Measurements from ENCODE around the gene BHLHE23. TPM values are rescaled to one million over a fixed set of nuclear protein-coding genes. Genes with fewer than 3 reads are reported as not detected.

The BHLHE23 gene
- total RNA-seq, 2 donors from 2014 or later: not detected

GRCh38 chr20:63015147-63015661 is 8.4 kb upstream of the BHLHE23 start:
- Mint-ChIP-seq H3K4me1 (ENCODE audit: low read depth in 2 of 2) (peaks cover 4 to 6% of the 10 kb centered on the region in 2 donors), H3K36me3 (peaks cover 14% of the 10 kb centered on the region), H3K9me3 (no peaks in the 10 kb centered on the region), H3K27me3 (peaks cover 39 to 49% of the 10 kb centered on the region in 2 donors), H3K4me3 (no peak overlapping the region), H3K27ac (no peak overlapping the region)
- ATAC-seq (no peak), DNase-seq (ENCODE audit: low spot score) (no peak)

- Mint-ChIP-seq H3K36me3 (peaks cover 14% of the 10 kb centered on the region), H3K27me3 (peaks cover 41 to 49% of the 10 kb centered on the region in 2 donors), H3K4me3 (no peak overlapping the region), H3K9me3 (no peaks in the 10 kb centered on the region), H3K4me1 (ENCODE audit: low read depth in 2 of 2) (peaks cover 7 to 8% of the 10 kb centered on the region in 2 donors), H3K27ac (no peak overlapping the region)
- no peak for DNase-seq (ENCODE audit: low spot score)
- ATAC-seq: no peak
Observed at GRCh38 chr20:63014710-63015109, 7.9 kb upstream of the BHLHE23 start.

GRCh38 chr20:63014287-63014686 is 7.5 kb upstream of the BHLHE23 start:
- DNase-seq (ENCODE audit: low spot score) (no peak), ATAC-seq (no peak)
- peaks cover 36 to 45% of the 10 kb centered on the region in 2 donors for H3K27me3 Mint-ChIP-seq
- peaks cover 7 to 8% of the 10 kb centered on the region in 2 donors for H3K4me1 Mint-ChIP-seq (ENCODE audit: low read depth in 2 of 2)
- H3K4me3 Mint-ChIP-seq: no peak overlapping the region
- H3K9me3 Mint-ChIP-seq: no peaks in the 10 kb centered on the region
- H3K36me3 Mint-ChIP-seq: peaks cover 14% of the 10 kb centered on the region
- H3K27ac Mint-ChIP-seq: no peak overlapping the region

GRCh38 chr20:63013207-63013606 is 6.4 kb upstream of the BHLHE23 start:
- DNase-seq (ENCODE audit: low spot score) (no peak), ATAC-seq (no peak)
- H3K4me1 Mint-ChIP-seq (ENCODE audit: low read depth in 2 of 2): peaks cover 7 to 8% of the 10 kb centered on the region in 2 donors
- no peaks in the 10 kb centered on the region for H3K9me3 Mint-ChIP-seq
- H3K36me3 Mint-ChIP-seq: peaks cover 14% of the 10 kb centered on the region
- no peak overlapping the region for H3K4me3 Mint-ChIP-seq
- H3K27ac Mint-ChIP-seq: no peak overlapping the region
- H3K27me3 Mint-ChIP-seq: peaks cover 34 to 39% of the 10 kb centered on the region in 2 donors

GRCh38 chr20:63011798-63012197 is 5.0 kb upstream of the BHLHE23 start:
- ATAC-seq (no peak), DNase-seq (ENCODE audit: low spot score) (peak; percentile 8)
- H3K27ac Mint-ChIP-seq: no peak overlapping the region
- H3K4me3 Mint-ChIP-seq: no peak overlapping the region
- peaks cover 33 to 43% of the 10 kb centered on the region in 2 donors for H3K27me3 Mint-ChIP-seq
- no peaks in the 10 kb centered on the region for H3K9me3 Mint-ChIP-seq
- peaks cover 7 to 8% of the 10 kb centered on the region in 2 donors for H3K4me1 Mint-ChIP-seq (ENCODE audit: low read depth in 2 of 2)
- H3K36me3 Mint-ChIP-seq: peaks cover 14% of the 10 kb centered on the region

- peak overlapping the region in 1 of 2 donors; percentile 10 for H3K27ac Mint-ChIP-seq
- H3K27me3 Mint-ChIP-seq: peaks cover 33 to 37% of the 10 kb centered on the region in 2 donors
- peaks cover 7 to 8% of the 10 kb centered on the region in 2 donors for H3K4me1 Mint-ChIP-seq (ENCODE audit: low read depth in 2 of 2)
- peak overlapping the region; percentile 72 for H3K4me3 Mint-ChIP-seq
- H3K9me3 Mint-ChIP-seq: no peaks in the 10 kb centered on the region
- peaks cover 14% of the 10 kb centered on the region for H3K36me3 Mint-ChIP-seq
- ATAC-seq: peak; percentile 58 to 60
- peak; percentile 61 for DNase-seq (ENCODE audit: low spot score)
Observed at GRCh38 chr20:63009988-63010769, 3.4 kb upstream of the BHLHE23 start.

- H3K27me3 Mint-ChIP-seq: peaks cover 29 to 33% of the 10 kb centered on the region in 2 donors
- H3K4me3 Mint-ChIP-seq: peak overlapping the region; percentile 34
- peak; percentile 76 to 86 for ATAC-seq
- no peaks in the 10 kb centered on the region for H3K9me3 Mint-ChIP-seq
- H3K36me3 Mint-ChIP-seq: peaks cover 14% of the 10 kb centered on the region
- peak; percentile 75 for DNase-seq (ENCODE audit: low spot score)
- peaks cover 7 to 8% of the 10 kb centered on the region in 2 donors for H3K4me1 Mint-ChIP-seq (ENCODE audit: low read depth in 2 of 2)
- no peak overlapping the region for H3K27ac Mint-ChIP-seq
Observed at GRCh38 chr20:63009045-63009961, 2.5 kb upstream of the BHLHE23 start.

- Mint-ChIP-seq H3K27me3 (peaks cover 29 to 30% of the 10 kb centered on the region in 2 donors), H3K4me3 (peak overlapping the region; percentile 34), H3K4me1 (ENCODE audit: low read depth in 2 of 2) (peaks cover 7 to 8% of the 10 kb centered on the region in 2 donors), H3K27ac (no peak overlapping the region), H3K36me3 (peaks cover 8% of the 10 kb centered on the region), H3K9me3 (no peaks in the 10 kb centered on the region)
- DNase-seq (ENCODE audit: low spot score) (no peak), ATAC-seq (peak in 1 of 2 donors; percentile 31)
Observed at GRCh38 chr20:63008541-63009044, 1.8 kb upstream of the BHLHE23 start.

- Mint-ChIP-seq H3K27ac (no peak overlapping the region), H3K27me3 (peaks cover 26 to 30% of the 10 kb centered on the region in 2 donors), H3K9me3 (no peaks in the 10 kb centered on the region), H3K4me3 (no peak overlapping the region), H3K4me1 (ENCODE audit: low read depth in 2 of 2) (peaks cover 7 to 8% of the 10 kb centered on the region in 2 donors), H3K36me3 (peaks cover under 1% of the 10 kb centered on the region)
- ATAC-seq (no peak), DNase-seq (ENCODE audit: low spot score) (no peak)
Observed at GRCh38 chr20:63007646-63008488, 1.1 kb upstream of the BHLHE23 start.

GRCh38 chr20:63007360-63007645 is 539 bp upstream of the BHLHE23 start:
- H3K36me3 Mint-ChIP-seq: no peaks in the 10 kb centered on the region
- no peak overlapping the region for H3K4me3 Mint-ChIP-seq
- H3K4me1 Mint-ChIP-seq (ENCODE audit: low read depth in 2 of 2): peaks cover 7 to 8% of the 10 kb centered on the region in 2 donors
- H3K27me3 Mint-ChIP-seq: peaks cover 24 to 28% of the 10 kb centered on the region in 2 donors
- DNase-seq (ENCODE audit: low spot score): no peak
- no peaks in the 10 kb centered on the region for H3K9me3 Mint-ChIP-seq
- no peak for ATAC-seq
- no peak overlapping the region for H3K27ac Mint-ChIP-seq

GRCh38 chr20:63005862-63006539 is 763 bp downstream of the BHLHE23 start:
- Mint-ChIP-seq H3K4me3 (no peak overlapping the region), H3K9me3 (no peaks in the 10 kb centered on the region), H3K27me3 (peaks cover 26 to 32% of the 10 kb centered on the region in 2 donors), H3K27ac (no peak overlapping the region), H3K36me3 (no peaks in the 10 kb centered on the region), H3K4me1 (ENCODE audit: low read depth in 2 of 2) (peaks cover 7 to 8% of the 10 kb centered on the region in 2 donors)
- ATAC-seq (no peak), DNase-seq (ENCODE audit: low spot score) (no peak)

- Mint-ChIP-seq H3K4me3 (no peak overlapping the region), H3K27me3 (peaks cover 26 to 33% of the 10 kb centered on the region in 2 donors), H3K4me1 (ENCODE audit: low read depth in 2 of 2) (peaks cover 5 to 7% of the 10 kb centered on the region in 2 donors)
Observed at GRCh38 chr20:63005365-63005861, 1.4 kb downstream of the BHLHE23 start.

More at GRCh38 chr20:63005365-63005861, 1.4 kb downstream of the BHLHE23 start:
- no peaks in the 10 kb centered on the region for H3K9me3 Mint-ChIP-seq
- no peaks in the 10 kb centered on the region for H3K36me3 Mint-ChIP-seq
- ATAC-seq (no peak), DNase-seq (ENCODE audit: low spot score) (no peak)
- no peak overlapping the region for H3K27ac Mint-ChIP-seq
